Esophagus (tissue), 2 donors: ENCODE measurements around the gene FBXO41. TPM values are rescaled to one million over a fixed set of nuclear protein-coding genes. Genes with fewer than 3 reads are reported as not detected.

Experiments used
- H3K27ac ChIP-seq, 2 donors: one replicate each; pipeline ENCODE4 v1.5.1; 2013; ENCODE audit warnings: low read depth in 2 of 2, mild to moderate bottlenecking in 2 of 2, inconsistent platforms in 1 of 2, low read length in 1 of 2, moderate library complexity in 1 of 2
- H3K27me3 ChIP-seq, 2 donors: one replicate each; pipeline ENCODE4 v1.6.1; 2013; ENCODE audit warnings: low read length in 2 of 2, control low read depth in 1 of 2, mild to moderate bottlenecking in 1 of 2; ENCODE audit not compliant: insufficient read depth in 2 of 2, control insufficient read depth in 1 of 2
- H3K36me3 ChIP-seq, 2 donors: one replicate each; pipeline ENCODE4 v1.6.1; 2013; ENCODE audit warnings: low read length in 1 of 2; ENCODE audit not compliant: control insufficient read depth in 2 of 2, insufficient read depth in 2 of 2
- H3K4me1 ChIP-seq, 2 donors: one replicate each; pipeline ENCODE4 v1.6.1; 2013; ENCODE audit warnings: low read length in 1 of 2; ENCODE audit not compliant: control insufficient read depth in 2 of 2, insufficient read depth in 2 of 2
- H3K4me3 ChIP-seq, 2 donors: one replicate each; pipeline ENCODE4 v1.5.1; 2013; ENCODE audit warnings: low read length in 2 of 2, mild to moderate bottlenecking in 2 of 2, low read depth in 1 of 2, moderate library complexity in 1 of 2
- H3K9me3 ChIP-seq, 2 donors: one replicate each; pipeline ENCODE4 v1.6.1; 2013; ENCODE audit warnings: mild to moderate bottlenecking in 2 of 2, low read depth in 1 of 2, low read length in 1 of 2, moderate library complexity in 1 of 2; ENCODE audit not compliant: control insufficient read depth in 2 of 2, insufficient read depth in 1 of 2
- WGBS, 2 donors: extraction: QIAGEN DNeasy Blood & Tissue Kit; methylation state at CpG; one replicate each; pipeline ENCODE4 v1.1.7; 2013; 5-methylcytosine and 5-hydroxymethylcytosine counted together
- polyA plus RNA-seq, 2 donors: library from polyadenylated mRNA; stranded (reverse); fragments of 200-250 nt; gene quantifications; one replicate each; pipeline ENCODE4 v1.2.3, GENCODE V29; 2013
- donor health status: healthy with polysubstance abuse.
- donor health status: Bipolar disorder and iron deficiency.

Gene FBXO41
- polyA plus RNA-seq, 2 donors: 0.72 to 0.92 TPM

DNA sequence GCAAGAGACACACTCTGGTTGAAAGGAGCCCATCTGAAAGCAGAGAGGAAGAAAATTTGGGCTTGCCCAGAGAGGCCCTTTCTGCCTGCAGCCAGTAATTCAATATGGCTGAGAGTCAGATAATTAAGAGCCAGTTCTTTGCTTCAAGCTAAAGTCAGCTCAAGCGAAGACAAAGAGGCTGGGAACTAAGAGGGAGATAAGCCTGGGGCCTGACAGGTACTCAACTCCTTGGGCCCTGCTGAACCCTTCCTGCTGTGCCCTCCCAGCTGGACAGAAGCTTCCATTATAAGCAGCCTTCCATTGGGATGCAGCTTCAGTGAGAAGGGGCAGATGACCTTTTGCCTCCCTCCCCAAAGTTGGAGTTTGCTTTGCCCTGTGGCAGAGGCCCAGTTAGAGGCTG, 12.0 kb downstream of the FBXO41 start:
- H3K27ac ChIP-seq: no peak overlapping the region
- WGBS, 2 donors: 76 to 91% methylated on average over 1 of the region's 1 CpG
- no peaks in the 10 kb centered on the region for H3K27me3 ChIP-seq
- no peaks in the 10 kb centered on the region for H3K36me3 ChIP-seq
- no peak overlapping the region for H3K4me3 ChIP-seq
- peaks cover 0 to 1% of the 10 kb centered on the region in 2 donors for H3K9me3 ChIP-seq
- H3K4me1 ChIP-seq: peaks cover 0 to 12% of the 10 kb centered on the region in 2 donors

DNA sequence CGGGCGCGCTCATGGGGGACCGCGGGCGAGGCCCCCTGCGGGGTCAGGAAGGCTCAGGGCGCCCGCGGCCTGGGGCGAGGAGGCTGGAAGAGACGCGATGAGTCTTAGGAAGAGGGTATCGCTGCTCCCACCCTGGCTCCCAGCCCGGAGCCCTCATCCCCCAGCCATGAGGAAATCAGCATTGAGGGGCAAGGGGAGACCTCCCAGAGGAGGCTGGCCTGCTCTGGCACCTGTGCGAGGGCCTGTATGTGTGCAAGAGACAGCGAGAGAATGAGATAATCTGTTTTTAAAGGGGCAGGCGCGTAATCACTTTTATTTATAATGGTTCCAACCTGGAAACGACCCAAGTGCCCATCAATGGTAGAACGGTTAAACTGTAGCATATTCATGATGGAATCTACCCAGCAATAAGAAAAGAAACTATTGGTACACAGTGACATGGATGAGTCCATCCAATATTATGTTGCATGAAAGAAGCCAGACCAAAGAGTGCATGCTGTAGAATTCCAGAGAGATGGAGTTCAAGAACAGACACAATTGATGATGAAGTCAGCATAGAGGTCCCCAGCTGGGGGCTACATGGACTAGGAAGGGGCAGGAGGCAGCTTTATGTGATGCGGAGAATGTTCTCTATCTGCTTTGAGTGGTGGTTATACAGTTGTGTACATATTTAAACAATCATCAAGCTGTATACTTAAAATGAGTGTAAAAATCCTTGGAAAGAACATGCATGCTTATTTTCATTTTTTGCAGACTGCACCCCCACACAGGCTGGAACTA, 14.4 kb downstream of the FBXO41 start:
- peak overlapping the region; percentile 36 to 61 for H3K4me3 ChIP-seq
- peaks cover 0 to 1% of the 10 kb centered on the region in 2 donors for H3K9me3 ChIP-seq
- peaks cover 0 to 12% of the 10 kb centered on the region in 2 donors for H3K4me1 ChIP-seq
- no peaks in the 10 kb centered on the region for H3K36me3 ChIP-seq
- no peak overlapping the region for H3K27ac ChIP-seq
- 20 to 23% methylated on average over 22 of the region's 22 CpGs for WGBS, 2 donors
- no peaks in the 10 kb centered on the region for H3K27me3 ChIP-seq

DNA sequence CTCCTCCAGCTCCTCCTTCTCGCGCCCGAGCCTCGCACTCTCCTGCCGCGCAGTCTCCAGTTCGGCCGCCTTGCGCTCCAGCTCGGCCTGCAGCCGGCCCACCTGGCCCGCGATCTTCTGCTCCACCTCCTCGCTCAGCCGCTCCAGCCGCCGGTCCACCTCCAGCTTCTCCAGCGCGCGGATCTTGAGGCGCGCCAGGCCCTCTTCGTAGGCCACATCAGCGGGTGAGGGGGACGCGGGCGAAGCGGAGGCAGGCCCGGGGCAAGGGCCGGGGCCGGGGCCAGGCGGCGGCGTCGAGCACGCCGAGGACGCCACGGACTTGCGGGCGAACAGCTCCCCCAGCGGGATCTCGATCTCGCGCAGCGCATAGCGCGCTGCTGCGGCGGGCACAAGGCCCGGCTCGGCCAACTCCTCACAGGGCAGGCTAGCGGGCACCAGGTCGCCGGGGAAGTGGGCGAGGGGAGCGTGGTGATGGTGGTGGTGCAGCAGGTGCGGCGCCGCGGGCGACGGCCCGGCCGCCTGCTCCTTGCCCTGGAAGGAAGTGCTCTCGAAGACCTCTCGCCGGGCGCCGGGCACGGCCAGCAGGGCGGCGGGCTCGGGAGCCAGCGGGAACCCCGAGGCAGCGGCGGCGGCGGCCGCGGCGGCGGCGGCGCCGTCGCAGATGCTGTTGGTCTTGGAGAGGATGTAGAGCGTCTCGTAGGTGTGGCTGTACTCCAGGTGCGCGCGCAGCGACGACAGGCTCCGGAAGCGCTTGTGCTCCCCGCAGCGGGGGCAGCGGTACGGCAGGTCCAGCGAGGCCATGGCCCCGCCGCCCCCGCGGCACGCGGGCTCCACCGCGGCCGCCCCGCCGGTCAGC, 15.2 kb downstream of the FBXO41 start:
- no peaks in the 10 kb centered on the region for H3K27me3 ChIP-seq
- H3K4me3 ChIP-seq: peak overlapping the region; percentile 39 to 61
- peaks cover 0 to 1% of the 10 kb centered on the region in 2 donors for H3K9me3 ChIP-seq
- no peak overlapping the region for H3K27ac ChIP-seq
- H3K4me1 ChIP-seq: peaks cover 0 to 12% of the 10 kb centered on the region in 2 donors
- no peaks in the 10 kb centered on the region for H3K36me3 ChIP-seq
- 6 to 9% methylated on average over 75 to 113 of the region's 113 CpGs for WGBS, 2 donors

DNA sequence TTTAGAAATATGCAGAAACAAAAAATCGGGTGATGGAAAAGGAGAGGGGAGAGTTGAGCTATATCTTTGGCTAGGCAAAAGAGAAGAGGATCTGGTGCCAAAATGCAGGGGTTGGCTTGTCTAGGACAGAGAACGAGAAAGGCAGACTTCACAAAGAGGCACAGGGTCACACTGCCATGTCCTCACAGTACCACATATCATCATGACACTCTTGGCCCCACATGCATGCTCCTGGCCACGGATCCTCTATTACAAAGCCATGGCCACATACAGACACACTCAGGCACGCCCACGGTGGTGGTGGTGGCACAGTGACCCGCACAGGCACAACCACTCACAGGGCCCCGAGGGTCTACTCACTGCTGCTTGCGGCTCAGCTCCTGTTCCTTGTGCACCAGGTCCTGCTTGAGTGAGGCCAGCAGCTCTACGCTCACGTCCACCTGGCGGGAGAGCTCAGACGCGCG, 15.9 kb downstream of the FBXO41 start:
- peak overlapping the region; percentile 39 to 61 for H3K4me3 ChIP-seq
- no peaks in the 10 kb centered on the region for H3K27me3 ChIP-seq
- WGBS, 2 donors: 42 to 44% methylated on average over 14 of the region's 14 CpGs
- H3K4me1 ChIP-seq: peaks cover 0 to 12% of the 10 kb centered on the region in 2 donors
- no peaks in the 10 kb centered on the region for H3K36me3 ChIP-seq
- peaks cover 0 to 1% of the 10 kb centered on the region in 2 donors for H3K9me3 ChIP-seq
- no peak overlapping the region for H3K27ac ChIP-seq

DNA sequence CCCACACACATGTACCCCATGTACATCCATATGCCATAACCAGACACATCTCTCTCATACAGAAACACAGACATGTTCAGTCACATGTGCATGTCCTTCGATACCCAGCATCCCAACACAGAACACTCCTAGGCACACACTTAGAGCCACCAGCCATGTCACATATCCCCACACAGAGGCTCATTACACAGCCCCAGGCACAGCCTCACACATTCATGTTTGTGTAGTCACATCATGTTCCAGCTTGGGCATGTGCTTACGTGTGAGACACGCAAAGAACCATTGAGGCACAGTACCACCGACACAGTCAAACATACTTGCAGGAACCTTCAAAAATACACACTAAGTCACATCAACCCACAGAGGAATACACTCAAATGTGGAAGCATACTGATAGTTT, 17.3 kb downstream of the FBXO41 start:
- 95 to 96% methylated on average over 4 of the region's 4 CpGs for WGBS, 2 donors
- Histone ChIP-seq H3K4me3 (no peak overlapping the region), H3K9me3 (peaks cover 0 to 1% of the 10 kb centered on the region in 2 donors), H3K27me3 (no peaks in the 10 kb centered on the region), H3K27ac (no peak overlapping the region), H3K36me3 (no peaks in the 10 kb centered on the region), H3K4me1 (peaks cover 0 to 12% of the 10 kb centered on the region in 2 donors)

DNA sequence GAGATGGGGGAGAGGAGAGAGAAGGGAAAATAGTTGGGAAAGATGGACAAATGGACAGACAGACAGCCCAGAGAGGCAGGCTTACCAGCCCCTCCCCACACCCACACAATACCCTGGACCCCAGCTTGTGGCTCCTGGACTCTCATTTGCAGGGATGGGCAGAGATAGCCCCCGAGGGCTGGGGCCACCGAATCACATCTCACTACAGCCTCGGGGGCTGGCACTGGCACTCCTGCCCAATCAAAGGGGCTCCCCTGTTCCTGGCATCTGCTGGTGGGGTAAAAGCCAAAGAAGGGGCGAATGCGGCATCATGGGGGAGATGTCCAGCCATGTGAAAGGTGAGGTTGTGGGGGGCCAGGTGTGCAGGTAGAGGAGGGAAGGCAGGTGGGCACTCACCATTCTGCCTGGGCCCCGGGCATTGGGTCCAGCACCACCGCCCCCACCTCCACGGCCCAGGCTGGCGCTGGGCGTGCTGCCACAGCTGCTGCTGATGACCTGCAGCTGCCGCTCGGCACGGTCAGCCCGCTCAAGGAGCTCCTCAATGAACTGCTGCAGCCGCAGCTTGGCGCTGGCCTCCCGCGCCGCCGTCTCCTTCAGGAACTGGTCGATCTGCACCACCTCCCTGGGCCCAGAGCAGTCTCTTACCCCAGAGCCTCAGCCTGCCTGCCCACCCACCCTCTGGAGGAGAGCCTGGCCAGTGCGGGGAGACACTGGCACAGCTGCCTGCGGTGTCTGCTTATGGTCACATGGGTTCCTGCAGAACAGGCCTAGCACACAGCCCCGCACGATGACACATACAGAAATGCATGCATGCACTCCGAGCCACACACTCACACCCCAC, 18.0 kb downstream of the FBXO41 start:
- Histone ChIP-seq H3K27ac (no peak overlapping the region), H3K4me3 (no peak overlapping the region), H3K4me1 (peaks cover 0 to 12% of the 10 kb centered on the region in 2 donors), H3K9me3 (peaks cover 0 to 1% of the 10 kb centered on the region in 2 donors), H3K27me3 (no peaks in the 10 kb centered on the region), H3K36me3 (no peaks in the 10 kb centered on the region)
- WGBS, 2 donors: 89 to 90% methylated on average over 23 to 26 of the region's 26 CpGs

DNA sequence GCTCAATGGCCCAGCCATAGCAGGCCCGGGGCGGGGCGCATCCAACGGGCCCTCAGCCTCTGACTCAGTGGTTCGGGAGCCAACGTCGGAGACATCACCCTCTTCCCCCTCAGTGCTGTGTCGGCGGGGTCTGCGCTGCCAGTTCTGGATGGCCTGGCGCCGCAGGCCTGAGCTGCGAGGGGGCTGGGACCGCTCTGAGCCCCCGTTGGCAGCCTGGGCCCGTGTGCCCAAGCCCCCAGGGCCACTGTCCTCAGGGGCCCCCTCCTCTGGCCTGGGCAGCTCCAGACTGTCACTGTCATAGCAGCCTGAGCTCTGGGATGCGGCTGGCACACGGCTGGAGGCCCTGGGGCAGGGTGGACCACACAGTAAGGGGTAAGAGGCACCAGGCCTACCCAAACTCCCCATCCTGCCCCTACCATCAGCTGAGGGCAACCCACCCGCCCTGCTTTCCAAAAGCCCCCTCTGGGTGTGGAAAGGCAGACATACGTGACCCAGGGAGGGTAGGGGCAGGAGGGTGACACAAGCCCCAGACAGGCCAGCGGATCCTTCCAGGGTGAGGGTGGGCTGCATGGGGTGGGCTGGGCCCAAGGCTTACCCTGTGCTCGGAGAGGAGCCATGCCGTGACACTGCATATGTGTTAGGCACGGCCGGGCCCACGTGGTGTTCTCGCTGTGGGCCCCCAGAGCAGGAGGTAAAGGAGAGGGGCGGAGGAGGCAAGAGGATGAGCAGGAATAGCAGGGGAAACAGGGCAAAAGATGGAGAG, 18.8 kb downstream of the FBXO41 start:
- H3K27me3 ChIP-seq: no peaks in the 10 kb centered on the region
- no peak overlapping the region for H3K4me3 ChIP-seq
- H3K36me3 ChIP-seq: no peaks in the 10 kb centered on the region
- 90 to 92% methylated on average over 26 to 28 of the region's 28 CpGs for WGBS, 2 donors
- H3K9me3 ChIP-seq: peaks cover 0 to 1% of the 10 kb centered on the region in 2 donors
- H3K27ac ChIP-seq: no peak overlapping the region
- H3K4me1 ChIP-seq: peaks cover 0 to 12% of the 10 kb centered on the region in 2 donors

DNA sequence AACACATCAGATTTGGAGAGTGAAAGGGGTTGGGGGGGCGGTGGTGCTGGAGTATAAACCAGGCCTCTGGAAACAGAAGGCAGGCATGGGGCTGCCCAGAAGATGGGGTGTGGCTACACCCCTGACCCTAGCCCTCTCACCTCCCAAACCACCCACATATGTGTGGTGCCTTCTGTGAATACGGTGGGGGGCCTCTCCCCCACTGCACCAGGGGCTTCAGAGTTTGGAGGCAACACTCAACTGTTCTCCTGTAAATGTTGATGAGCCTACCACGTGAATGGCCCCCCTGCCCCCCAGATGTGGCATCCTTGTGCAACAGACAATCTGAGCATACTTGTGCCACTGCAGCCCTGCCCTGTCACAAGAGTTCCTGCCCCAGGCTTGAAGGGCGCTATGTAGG, 19.5 kb downstream of the FBXO41 start:
- H3K36me3 ChIP-seq: no peaks in the 10 kb centered on the region
- WGBS, 2 donors: 90 to 92% methylated on average over 4 of the region's 4 CpGs
- H3K4me3 ChIP-seq: no peak overlapping the region
- H3K4me1 ChIP-seq: peaks cover 0 to 12% of the 10 kb centered on the region in 2 donors
- peaks cover 0 to 1% of the 10 kb centered on the region in 2 donors for H3K9me3 ChIP-seq
- H3K27me3 ChIP-seq: no peaks in the 10 kb centered on the region
- H3K27ac ChIP-seq: no peak overlapping the region
